Keratinocyte (primary cell): ENCODE data around the gene FRS2. TPM values are rescaled to one million over a fixed set of nuclear protein-coding genes. Genes with fewer than 3 reads are reported as not detected.

Source experiments
- DNase-seq: peaks from one replicate; pipeline ENCODE4 v3.0.0-alpha.2; 2011; ENCODE audit warnings: low read depth, missing footprints, low spot score
- FAIRE-seq: peaks from 2 replicates; lab custom pipeline; 2011; peaks lifted over from hg19 to GRCh38; lab: Jason Lieb, UNC
- H2AFZ ChIP-seq: 2 replicates; pipeline ENCODE4 v1.6.0; 2012; ENCODE audit warnings: low read length, control low read depth, inconsistent platforms; ENCODE audit not compliant: control insufficient read depth
- H3K27ac ChIP-seq: 2 replicates; pipeline ENCODE4 v1.5.1; 2011; ENCODE audit warnings: low read length; ENCODE audit not compliant: control insufficient read depth, insufficient read depth
- H3K27me3 ChIP-seq: 3 replicates; pipeline ENCODE4 v1.6.0; 2011; ENCODE audit warnings: low read length; ENCODE audit not compliant: control insufficient read depth, insufficient read depth; ENCODE audit errors: extremely low read depth
- H3K36me3 ChIP-seq, 2 experiments: 2 replicates in 1 of 2; 3 replicates in 1 of 2; pipeline ENCODE4 v1.5.1; 2011; ENCODE audit warnings: low read length in 2 of 2, mild to moderate bottlenecking in 1 of 2; ENCODE audit not compliant: control insufficient read depth in 2 of 2, insufficient read depth in 2 of 2; ENCODE audit errors: extremely low read depth in 1 of 2
- H3K4me1 ChIP-seq: 3 replicates; pipeline ENCODE4 v1.5.1; 2011; ENCODE audit warnings: low read length; ENCODE audit not compliant: control insufficient read depth, insufficient read depth; ENCODE audit errors: extremely low read depth
- H3K4me2 ChIP-seq: 3 replicates; pipeline ENCODE4 v1.6.0; 2011; ENCODE audit warnings: low read depth, low read length; ENCODE audit not compliant: control insufficient read depth, insufficient read depth; ENCODE audit errors: extremely low read depth
- H3K4me3 ChIP-seq, 3 experiments: fragments of 200-600 bp in 1 of 3; sonication (generic) in 1 of 3; 2 replicates in 2 of 3; 3 replicates in 1 of 3; pipeline ENCODE4 v1.5.1; 2011 to 2016; ENCODE audit warnings: low read length in 3 of 3, mild to moderate bottlenecking in 3 of 3, control low read depth in 2 of 3, inconsistent platforms in 1 of 3, low read depth in 1 of 3, mixed read lengths in 1 of 3, mixed run types in 1 of 3, moderate library complexity in 1 of 3; ENCODE audit not compliant: control insufficient read depth in 2 of 3, insufficient read depth in 2 of 3; ENCODE audit errors: extremely low read depth in 1 of 3
- H3K79me2 ChIP-seq: 2 replicates; pipeline ENCODE4 v1.6.0; 2012; ENCODE audit warnings: low read length; ENCODE audit not compliant: control insufficient read depth, insufficient read depth
- H3K9ac ChIP-seq: 3 replicates; pipeline ENCODE4 v1.6.0; 2011; ENCODE audit warnings: low read length; ENCODE audit not compliant: control insufficient read depth, insufficient read depth; ENCODE audit errors: extremely low read depth
- H3K9me1 ChIP-seq: 3 replicates; pipeline ENCODE4 v1.6.0; 2011; ENCODE audit warnings: low read length; ENCODE audit not compliant: control insufficient read depth, insufficient read depth; ENCODE audit errors: extremely low read depth
- H3K9me3 ChIP-seq: 2 replicates; pipeline ENCODE4 v1.5.1; 2012; ENCODE audit warnings: low read depth, low read length; ENCODE audit not compliant: control insufficient read depth
- H4K20me1 ChIP-seq: 3 replicates; pipeline ENCODE4 v1.6.0; 2011; ENCODE audit warnings: low read length; ENCODE audit not compliant: control insufficient read depth, insufficient read depth; ENCODE audit errors: extremely low read depth
- EZH2 ChIP-seq: IDR thresholded peaks from one replicate; pipeline ENCODE4 v1.6.1; 2012; ENCODE audit warnings: inconsistent platforms, mild to moderate bottlenecking, low read length, moderate library complexity
- dilution Hi-C: fragments of 300-500 bp; cut with MboI; formaldehyde crosslinking; loops from one replicate; pipeline ENCODE4 v1.7.0; 2020; ENCODE audit warnings: low sequenced_read_pairs; ENCODE audit not compliant: extremely low pct_ligation_motif_present
- polyA plus RNA-seq, 5 experiments: library from polyadenylated mRNA; depleted of rRNA in 3 of 5; stranded (reverse) in 3 of 5; stranded (forward) in 1 of 5; unstranded in 1 of 5; fragments of >200 nt; gene quantifications; 1 replicate in 1 of 5; 2 replicates in 3 of 5; 3 replicates in 1 of 5; pipeline versions ENCODE4 v1.2.1 to v1.2.3, GENCODE V29; 2011 to 2012; ENCODE audit warnings: missing spikeins in 2 of 5, low read depth in 1 of 5, low replicate concordance in 1 of 5
- TF ChIP-seq, protein P1 (sequence below), 3 experiments: IDR thresholded peaks in 1 of 3; conservative IDR thresholded peaks in 1 of 3; optimal IDR thresholded peaks in 1 of 3; 2 replicates in 2 of 3; 3 replicates in 1 of 3; pipeline versions ENCODE3 to v1.5.1; 2011; ENCODE audit warnings: low read length in 3 of 3, mild to moderate bottlenecking in 3 of 3, moderate library complexity in 2 of 3, control low read depth in 1 of 3, inconsistent platforms in 1 of 3; ENCODE audit not compliant: insufficient read depth in 2 of 3; ENCODE audit errors: extremely low read depth in 1 of 3

Gene FRS2
- polyA plus RNA-seq, 1 donor (not counting 4 experiments of a cell fraction or from before 2014, with no cell fraction given), result 28.6 TPM

DNA sequence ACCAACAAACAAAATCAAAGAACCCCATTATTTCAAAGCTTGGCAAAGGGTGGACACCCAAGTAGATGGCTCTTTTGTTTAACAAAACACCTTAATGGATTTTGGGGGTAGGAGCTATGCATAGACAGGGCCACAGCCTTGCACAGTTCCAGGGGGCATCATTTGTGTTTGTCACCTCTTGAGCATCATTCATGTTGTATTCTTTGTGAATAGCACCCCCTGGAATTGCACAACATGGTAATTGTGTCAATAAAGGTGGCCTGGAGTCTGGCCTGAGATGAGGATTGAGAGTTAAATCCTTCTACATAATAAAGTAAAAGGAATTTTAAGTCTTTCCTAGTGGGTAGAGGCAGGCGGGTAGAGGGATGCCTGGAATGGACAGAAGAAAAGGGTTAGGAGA is 3.3 kb upstream of the FRS2 start:
- Histone ChIP-seq H2AFZ (no peak overlapping the region), H3K4me1 (peaks cover 19% of the 10 kb centered on the region), H3K9me3 (no peaks in the 10 kb centered on the region), H3K4me3 (no peak overlapping the region), H3K27ac (no peak overlapping the region), H3K27me3 (no peaks in the 10 kb centered on the region), H3K36me3 (no peaks in the 10 kb centered on the region), H3K79me2 (peaks cover 16% of the 10 kb centered on the region), H3K9ac (no peak overlapping the region), H3K4me2 (no peak overlapping the region), H4K20me1 (no peaks in the 10 kb centered on the region), H3K9me1 (no peaks in the 10 kb centered on the region)
- FAIRE-seq (no peak), DNase-seq (no peak)
- TF ChIP-seq, protein P1, sequence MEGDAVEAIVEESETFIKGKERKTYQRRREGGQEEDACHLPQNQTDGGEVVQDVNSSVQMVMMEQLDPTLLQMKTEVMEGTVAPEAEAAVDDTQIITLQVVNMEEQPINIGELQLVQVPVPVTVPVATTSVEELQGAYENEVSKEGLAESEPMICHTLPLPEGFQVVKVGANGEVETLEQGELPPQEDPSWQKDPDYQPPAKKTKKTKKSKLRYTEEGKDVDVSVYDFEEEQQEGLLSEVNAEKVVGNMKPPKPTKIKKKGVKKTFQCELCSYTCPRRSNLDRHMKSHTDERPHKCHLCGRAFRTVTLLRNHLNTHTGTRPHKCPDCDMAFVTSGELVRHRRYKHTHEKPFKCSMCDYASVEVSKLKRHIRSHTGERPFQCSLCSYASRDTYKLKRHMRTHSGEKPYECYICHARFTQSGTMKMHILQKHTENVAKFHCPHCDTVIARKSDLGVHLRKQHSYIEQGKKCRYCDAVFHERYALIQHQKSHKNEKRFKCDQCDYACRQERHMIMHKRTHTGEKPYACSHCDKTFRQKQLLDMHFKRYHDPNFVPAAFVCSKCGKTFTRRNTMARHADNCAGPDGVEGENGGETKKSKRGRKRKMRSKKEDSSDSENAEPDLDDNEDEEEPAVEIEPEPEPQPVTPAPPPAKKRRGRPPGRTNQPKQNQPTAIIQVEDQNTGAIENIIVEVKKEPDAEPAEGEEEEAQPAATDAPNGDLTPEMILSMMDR (optimal IDR thresholded peaks at IDR 0.05 in 1 of 3, IDR thresholded peaks at IDR 0.05 in 1 of 3, conservative IDR thresholded peaks at IDR 0.05 in 1 of 3; ENCODE audit: extremely low read depth in 1 of 3, insufficient read depth in 2 of 3, low read length in 3 of 3), result no peak
- TF ChIP-seq EZH2, result no peak
- dilution Hi-C loops, result no loop called here

DNA sequence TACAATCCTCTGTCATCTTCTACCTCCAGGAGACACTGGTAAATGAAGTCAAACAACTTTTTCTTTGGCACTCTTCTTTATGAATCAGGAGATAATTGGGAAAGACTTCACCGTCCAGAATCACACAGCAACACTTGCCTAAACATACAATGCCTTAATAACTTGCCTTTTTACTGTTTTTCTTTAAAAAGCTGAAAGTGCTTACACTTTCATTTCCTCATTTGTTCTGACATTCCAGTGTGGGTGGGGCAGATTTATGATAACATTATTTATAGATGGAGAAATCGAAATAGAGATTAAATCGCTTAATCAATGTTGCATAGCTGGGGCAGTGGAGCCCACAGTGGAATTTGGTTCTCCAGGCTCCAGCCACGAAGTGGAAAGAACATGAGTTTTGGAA is 2.8 kb upstream of the FRS2 start:
- Histone ChIP-seq H4K20me1 (no peaks in the 10 kb centered on the region), H3K27ac (no peak overlapping the region), H3K4me2 (no peak overlapping the region), H3K4me1 (peaks cover 21% of the 10 kb centered on the region), H3K9me3 (no peaks in the 10 kb centered on the region), H2AFZ (peak overlapping the region; percentile 31), H3K27me3 (no peaks in the 10 kb centered on the region), H3K9me1 (no peaks in the 10 kb centered on the region), H3K9ac (no peak overlapping the region), H3K36me3 (no peaks in the 10 kb centered on the region), H3K4me3 (no peak overlapping the region), H3K79me2 (peaks cover 21% of the 10 kb centered on the region)
- DNase-seq, result no peak
- dilution Hi-C loops, result no loop called here
- peak; percentile 29 for FAIRE-seq
- TF ChIP-seq, protein P1 (optimal IDR thresholded peaks at IDR 0.05 in 1 of 3, IDR thresholded peaks at IDR 0.05 in 1 of 3, conservative IDR thresholded peaks at IDR 0.05 in 1 of 3; ENCODE audit: extremely low read depth in 1 of 3, insufficient read depth in 2 of 3, low read length in 3 of 3), result no peak
- no peak for TF ChIP-seq EZH2
